Fibroblast of lung (primary cell): ENCODE data around the gene ZCCHC7.

Source experiments
- EZH2 ChIP-seq: IDR thresholded peaks from 2 replicates; pipeline ENCODE4 v1.5.1; 2012; ENCODE audit warnings: low read length, control low read depth, mild to moderate bottlenecking; ENCODE audit errors: missing control alignments
- TF ChIP-seq, protein P1 (sequence below), 2 donors: IDR thresholded peaks in 1 of 2; conservative IDR thresholded peaks in 1 of 2; 1 replicate in 1 of 2; 2 replicates in 1 of 2; pipeline ENCODE4 v1.5.1; 2011 to 2012; ENCODE audit warnings: low read length in 2 of 2, control low read depth in 1 of 2, inconsistent platforms in 1 of 2, low read depth in 1 of 2, mild to moderate bottlenecking in 1 of 2

DNA sequence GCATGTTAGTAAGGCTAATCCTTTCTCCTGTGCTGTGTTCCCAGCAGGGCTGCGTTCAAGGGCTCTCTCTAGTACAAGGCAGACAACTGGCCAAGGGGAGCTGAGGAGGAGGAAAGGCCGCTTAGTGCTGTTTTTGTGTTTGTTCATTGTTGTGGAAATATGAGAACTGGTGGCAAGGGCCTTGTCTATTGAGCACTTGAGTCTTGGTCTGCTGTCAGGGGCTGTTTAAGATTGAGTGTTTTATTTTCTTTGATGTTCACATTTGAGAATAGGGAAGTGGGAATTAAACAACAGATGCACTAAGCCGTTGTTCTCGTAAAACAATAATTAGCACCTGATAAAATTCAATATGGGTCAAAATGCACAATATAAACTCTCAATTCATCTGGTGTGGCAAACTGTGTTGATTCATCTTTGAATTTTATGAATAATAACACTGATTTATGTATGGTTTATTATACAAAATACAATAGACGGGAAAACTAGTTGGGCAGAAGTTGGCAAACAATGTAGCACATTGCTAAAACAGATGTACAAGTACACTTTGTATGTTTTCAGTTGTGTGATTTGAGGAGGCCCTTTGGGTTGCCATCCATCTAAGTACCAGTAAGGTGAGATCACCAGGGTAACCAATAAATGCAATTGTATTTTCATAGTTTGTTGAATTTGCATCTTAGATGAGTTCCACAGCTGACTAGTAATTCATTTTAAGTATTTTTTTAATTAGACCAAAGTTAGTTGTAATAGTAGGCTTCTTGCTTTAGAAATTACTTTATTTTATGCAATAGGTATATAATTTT is 204.5 kb downstream of the ZCCHC7 start:
- TF ChIP-seq, protein P1, sequence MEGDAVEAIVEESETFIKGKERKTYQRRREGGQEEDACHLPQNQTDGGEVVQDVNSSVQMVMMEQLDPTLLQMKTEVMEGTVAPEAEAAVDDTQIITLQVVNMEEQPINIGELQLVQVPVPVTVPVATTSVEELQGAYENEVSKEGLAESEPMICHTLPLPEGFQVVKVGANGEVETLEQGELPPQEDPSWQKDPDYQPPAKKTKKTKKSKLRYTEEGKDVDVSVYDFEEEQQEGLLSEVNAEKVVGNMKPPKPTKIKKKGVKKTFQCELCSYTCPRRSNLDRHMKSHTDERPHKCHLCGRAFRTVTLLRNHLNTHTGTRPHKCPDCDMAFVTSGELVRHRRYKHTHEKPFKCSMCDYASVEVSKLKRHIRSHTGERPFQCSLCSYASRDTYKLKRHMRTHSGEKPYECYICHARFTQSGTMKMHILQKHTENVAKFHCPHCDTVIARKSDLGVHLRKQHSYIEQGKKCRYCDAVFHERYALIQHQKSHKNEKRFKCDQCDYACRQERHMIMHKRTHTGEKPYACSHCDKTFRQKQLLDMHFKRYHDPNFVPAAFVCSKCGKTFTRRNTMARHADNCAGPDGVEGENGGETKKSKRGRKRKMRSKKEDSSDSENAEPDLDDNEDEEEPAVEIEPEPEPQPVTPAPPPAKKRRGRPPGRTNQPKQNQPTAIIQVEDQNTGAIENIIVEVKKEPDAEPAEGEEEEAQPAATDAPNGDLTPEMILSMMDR (conservative IDR thresholded peaks at IDR 0.05 in 1 of 2, IDR thresholded peaks at IDR 0.05 in 1 of 2; ENCODE audit: low read depth in 1 of 2, low read length in 2 of 2), result no peak
- TF ChIP-seq EZH2, result no peak
